HG02623 (cell line): ENCODE data around the gene ALG14.
"Not testable (repeated sequence)": the region's sequence is repeated elsewhere in the genome, so short reads cannot be mapped to it uniquely, and the experiment has no call there.

Source experiments
- ATAC-seq: cut with Tn5 transposase; IDR thresholded peaks from one replicate; pipeline ENCODE4 v1.9.1; 2021; ENCODE audit warnings: moderate library complexity; ENCODE audit not compliant: unreplicated experiment

ALG14 gene, protein sequence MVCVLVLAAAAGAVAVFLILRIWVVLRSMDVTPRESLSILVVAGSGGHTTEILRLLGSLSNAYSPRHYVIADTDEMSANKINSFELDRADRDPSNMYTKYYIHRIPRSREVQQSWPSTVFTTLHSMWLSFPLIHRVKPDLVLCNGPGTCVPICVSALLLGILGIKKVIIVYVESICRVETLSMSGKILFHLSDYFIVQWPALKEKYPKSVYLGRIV

GRCh38 chr1:95072532-95073419, at the start of gene ALG14:
ALG14 (minus strand) TSS chr1:95072951; CDS start chr1:95072898, 53 bp downstream.
- ATAC-seq: peak; percentile 98

DNA sequence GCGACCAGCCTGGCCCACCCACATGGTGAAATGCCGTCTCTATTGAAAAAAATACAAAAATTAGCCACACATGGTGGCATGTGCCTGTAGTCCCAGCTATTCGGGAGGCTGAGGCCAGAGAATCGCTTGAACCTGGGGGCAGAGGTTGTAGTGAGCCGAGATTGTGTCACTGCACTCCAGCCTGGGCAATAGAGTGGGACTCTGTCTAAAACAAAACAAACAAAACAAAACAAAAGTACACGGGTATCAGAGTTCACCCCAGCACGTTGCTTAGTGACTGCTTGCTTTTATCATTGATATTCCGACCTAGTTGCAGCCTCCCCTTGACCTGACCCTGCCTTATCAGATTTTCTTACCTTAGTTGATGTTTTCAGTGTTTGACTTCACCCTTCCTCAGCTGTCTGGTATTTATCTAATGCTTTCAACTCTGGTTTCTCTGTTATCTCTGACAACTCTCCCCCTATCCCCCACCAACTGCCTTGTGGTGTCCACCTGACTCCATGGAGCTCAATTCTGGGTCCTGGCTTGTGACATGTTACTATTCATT, 49.5 kb upstream of the ALG14 start:
- ATAC-seq: no peak

- no peak for ATAC-seq
Observed at GRCh38 chr1:95119273-95119672, 46.5 kb upstream of the ALG14 start.

GRCh38 chr1:95118710-95119109, 46.0 kb upstream of the ALG14 start:
- ATAC-seq: no peak

- no peak for ATAC-seq
Observed at GRCh38 chr1:95118067-95118499, 45.3 kb upstream of the ALG14 start.

GRCh38 chr1:95117207-95118066, 44.7 kb upstream of the ALG14 start, which contains the start of gene TLCD4:
TLCD4 (plus strand) TSS chr1:95117355; CDS start chr1:95143902, 26,547 bp downstream.
- ATAC-seq: peak; percentile 52

- ATAC-seq: peak; percentile 44
Observed at GRCh38 chr1:95116580-95117206, 43.9 kb upstream of the ALG14 start.

GRCh38 chr1:95115708-95116137, 43.0 kb upstream of the ALG14 start:
- ATAC-seq: no peak

DNA sequence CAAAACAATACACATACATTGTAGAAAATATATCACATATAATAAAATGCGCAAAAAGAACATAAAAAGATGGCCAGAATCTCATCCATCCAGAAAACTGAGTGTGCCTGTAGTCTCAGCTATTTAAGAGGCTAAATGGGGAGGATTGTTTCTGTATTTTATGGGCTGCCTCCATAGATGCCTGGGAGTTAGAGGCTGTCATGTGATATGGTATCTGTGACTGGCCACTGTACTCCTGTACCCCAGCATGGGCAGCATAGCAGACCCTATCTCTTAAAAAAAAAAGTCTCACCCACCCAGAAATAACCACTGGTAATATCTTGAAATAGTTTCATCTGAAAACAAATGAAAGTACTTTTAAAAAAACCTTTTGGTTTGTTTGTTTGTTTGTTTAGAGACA, 40.9 kb upstream of the ALG14 start:
- no peak for ATAC-seq

DNA sequence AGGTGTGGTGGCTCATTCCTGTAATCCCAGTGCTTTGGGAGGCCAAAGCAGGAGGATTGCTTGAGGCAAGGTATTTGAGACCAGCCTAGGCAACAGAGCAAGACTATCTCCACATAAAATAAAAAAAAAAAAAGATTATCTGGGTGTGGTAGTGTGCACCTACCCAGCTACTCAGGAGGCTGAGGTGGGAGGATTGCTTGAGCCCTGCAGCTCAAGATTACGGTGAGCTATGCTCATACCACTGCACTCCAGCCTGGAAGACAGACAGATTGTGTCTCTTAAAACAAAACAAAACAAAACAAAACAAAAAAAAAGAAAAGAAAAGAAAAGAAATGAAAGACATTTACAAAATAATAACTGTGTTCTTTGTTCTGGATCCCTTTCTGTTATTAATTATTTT, 38.3 kb upstream of the ALG14 start:
- no peak for ATAC-seq

- no peak for ATAC-seq
Observed at GRCh38 chr1:95108792-95109191, 36.0 kb upstream of the ALG14 start.

GRCh38 chr1:95098196-95098595, 25.4 kb upstream of the ALG14 start:
- ATAC-seq: no peak

GRCh38 chr1:95097426-95097825, 24.7 kb upstream of the ALG14 start:
- ATAC-seq: no peak

GRCh38 chr1:95096218-95096841, 23.6 kb upstream of the ALG14 start:
- no peak for ATAC-seq

- peak; percentile 85 for ATAC-seq
Observed at GRCh38 chr1:95095833-95096217, 23.1 kb upstream of the ALG14 start.

DNA sequence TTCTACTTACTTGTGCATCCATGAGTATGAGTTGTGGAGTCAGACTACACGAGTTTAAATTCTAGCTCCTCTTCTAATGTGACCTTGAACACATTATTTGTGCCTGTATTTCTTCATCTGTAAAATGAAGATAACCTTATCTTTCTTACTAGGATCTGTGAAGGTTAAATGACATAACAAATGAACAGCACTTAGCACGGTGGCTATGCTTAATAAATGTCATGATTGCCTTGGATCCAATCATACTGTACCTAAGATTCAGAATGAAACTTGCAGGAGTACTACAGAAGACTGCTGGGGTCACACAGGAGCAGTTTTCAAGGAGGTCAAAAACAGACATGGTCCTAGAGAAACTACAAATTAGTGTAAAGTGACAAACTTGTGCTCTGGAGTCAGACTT, 22.2 kb upstream of the ALG14 start:
- no peak for ATAC-seq

DNA sequence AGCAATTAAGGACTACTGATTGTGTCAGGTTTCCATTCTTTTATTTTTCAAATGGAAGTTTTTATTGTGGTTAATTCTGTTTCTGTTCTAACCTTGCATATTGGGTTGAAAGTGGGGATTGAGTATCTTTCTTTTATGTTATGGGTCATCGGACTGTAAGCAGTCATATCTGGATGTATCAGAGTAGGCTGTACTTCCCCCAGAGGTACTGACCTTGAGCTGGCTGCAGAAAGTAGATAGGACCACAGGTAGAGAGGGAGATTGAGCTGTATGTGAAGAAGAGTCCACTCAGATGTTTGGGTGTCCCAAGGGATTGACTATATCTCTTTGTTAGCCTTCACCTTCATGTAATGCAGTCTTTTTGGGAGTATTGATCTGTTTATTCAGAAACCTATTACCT, 20.5 kb upstream of the ALG14 start:
- ATAC-seq: no peak

- not testable (repeated sequence) for ATAC-seq
Observed at GRCh38 chr1:95092891-95093290, 20.1 kb upstream of the ALG14 start.

GRCh38 chr1:95091290-95091689, 18.5 kb upstream of the ALG14 start:
- not testable (repeated sequence) for ATAC-seq
